NT2/D1 (cell line): ENCODE results near the gene HELT.

Source experiments
- SUZ12 ChIP-seq: IDR thresholded peaks from 2 replicates; pipeline ENCODE4 v1.6.1; 2011; ENCODE audit not compliant: insufficient read length, insufficient read depth; ENCODE audit errors: extremely low read depth
- ZNF274 ChIP-seq: IDR thresholded peaks from 2 replicates; pipeline ENCODE4 v1.6.1; 2011; ENCODE audit warnings: mild to moderate bottlenecking, low read depth, low read length

GRCh38 chr4:184994623-184995010 is 23.7 kb upstream of the HELT start:
- TF ChIP-seq SUZ12 (no peak), ZNF274 (no peak)
